DMS114 treated with DMSO at 0.1 percent for 48 hours (cell line): ENCODE measurements around the gene CFAP54.
A peak's percentile ranks its signal among the peaks of the same experiment; 100 is the strongest.

Source experiments
- DNase-seq: peaks from one replicate; lab custom pipeline; 2025; ENCODE audit not compliant: unreplicated experiment; lab: John Stamatoyannopoulos, UW

Gene CFAP54

GRCh38 chr12:96881608-96882007 is 392.2 kb downstream of the CFAP54 start:
- DNase-seq: no peak

DNA sequence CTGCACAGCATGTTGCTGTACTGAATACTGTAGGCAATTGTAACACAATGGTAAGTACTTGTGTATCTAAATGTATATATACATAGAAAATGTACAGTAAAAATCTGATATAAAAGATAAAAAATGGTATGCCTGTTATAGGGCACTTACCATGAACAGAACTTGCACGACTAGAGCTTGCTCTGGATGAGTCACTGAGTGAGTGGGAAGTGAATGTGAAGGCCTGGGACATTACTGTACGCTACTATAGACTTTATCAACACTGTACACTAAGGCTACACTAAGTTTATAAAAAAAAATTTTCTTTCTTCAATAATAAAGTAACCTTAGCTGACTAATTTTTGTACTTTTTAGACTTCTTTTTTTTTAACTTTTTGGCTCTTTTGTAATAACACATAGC is 393.5 kb downstream of the CFAP54 start:
- DNase-seq: no peak

DNA sequence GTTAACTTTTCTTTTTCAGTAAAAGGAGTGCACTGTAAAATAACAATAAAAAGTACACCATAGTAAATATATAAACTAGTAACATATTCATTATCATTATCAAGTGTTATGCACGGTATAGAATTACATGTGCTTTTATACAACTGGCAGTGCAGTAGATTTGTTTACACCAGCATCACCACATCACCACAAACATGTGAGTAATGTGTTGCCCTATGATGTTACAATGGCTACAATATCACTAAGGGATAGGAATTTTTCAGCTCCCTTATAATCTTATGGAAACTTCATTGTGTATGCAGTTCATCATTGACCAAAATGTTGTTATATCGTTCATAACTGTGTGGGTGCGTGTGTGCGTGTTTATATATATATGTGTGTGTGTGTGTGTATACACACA is 394.2 kb downstream of the CFAP54 start:
- no peak for DNase-seq

DNA sequence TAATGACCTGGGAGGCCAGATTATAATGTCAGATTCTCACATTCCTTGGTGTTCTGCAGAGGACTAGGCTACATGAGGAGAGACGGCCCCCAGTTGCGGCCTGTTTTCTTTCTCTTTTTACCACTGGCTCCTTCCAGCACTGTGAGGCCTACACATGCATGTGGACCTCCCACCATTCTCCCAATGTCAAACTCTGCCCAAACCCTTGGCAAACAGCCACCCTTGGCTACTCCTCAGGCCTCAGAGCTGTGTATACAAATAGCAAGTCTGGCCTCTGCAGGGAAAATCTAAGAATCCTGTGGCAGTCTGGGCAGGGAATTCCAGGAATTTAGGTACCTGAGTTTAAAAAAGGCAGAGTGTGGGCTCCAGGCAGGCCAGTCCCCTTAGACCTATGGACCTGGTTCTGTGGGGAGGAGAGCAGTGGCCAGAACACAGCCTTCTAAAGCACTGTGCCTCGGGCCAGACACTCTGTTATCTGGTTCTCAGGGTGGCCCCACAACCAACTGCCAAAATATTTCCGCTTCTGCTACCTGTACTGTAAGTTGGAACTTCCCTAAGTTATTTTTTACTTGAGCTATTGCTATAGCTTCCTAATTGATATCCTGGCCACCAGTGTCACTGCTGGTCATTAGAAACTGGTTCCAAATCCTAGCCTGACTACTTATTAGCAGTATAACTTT is 397.8 kb downstream of the CFAP54 start:
- no peak for DNase-seq

- no peak for DNase-seq
These were observed 400.0 kb downstream of the CFAP54 start for GRCh38 chr12:96889273-96889933.

DNA sequence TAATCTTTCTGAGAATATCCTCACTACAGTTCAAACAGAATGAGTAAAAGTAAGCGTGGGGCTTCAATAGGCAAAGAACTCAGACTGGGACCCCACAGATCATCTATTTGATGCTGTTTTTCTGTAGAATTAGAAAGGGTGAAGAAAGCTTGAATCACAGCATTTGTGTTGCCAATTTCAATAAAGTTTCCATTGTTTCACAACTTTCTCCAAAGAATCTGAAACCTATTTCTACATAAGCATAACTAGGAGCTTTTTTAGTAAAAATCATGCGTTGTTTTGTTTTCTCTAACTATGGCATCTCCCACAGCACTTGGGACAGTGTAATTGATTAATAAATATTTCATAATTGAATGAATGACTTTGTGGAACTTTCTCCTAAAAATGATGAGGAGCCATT is 401.0 kb downstream of the CFAP54 start:
- no peak for DNase-seq

DNA sequence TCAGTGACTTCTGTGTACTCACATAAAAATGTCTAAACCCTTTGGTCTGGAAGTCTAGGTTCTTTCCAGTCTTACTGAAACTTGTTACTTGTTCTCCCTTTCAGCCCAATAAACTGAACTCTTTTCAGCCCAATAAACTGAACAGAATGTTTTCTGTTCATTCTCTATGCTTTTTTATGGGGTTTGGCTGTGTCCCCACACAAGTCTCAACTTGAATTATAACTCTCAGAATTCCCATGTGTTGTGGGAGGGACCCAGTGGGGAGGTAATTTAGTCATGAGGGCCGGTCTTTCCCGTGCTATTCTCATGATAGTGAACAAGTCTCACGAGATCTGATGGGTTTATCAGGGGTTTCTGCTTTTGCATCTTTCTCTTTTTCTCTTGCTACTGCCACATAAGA is 402.7 kb downstream of the CFAP54 start:
- no peak for DNase-seq

DNA sequence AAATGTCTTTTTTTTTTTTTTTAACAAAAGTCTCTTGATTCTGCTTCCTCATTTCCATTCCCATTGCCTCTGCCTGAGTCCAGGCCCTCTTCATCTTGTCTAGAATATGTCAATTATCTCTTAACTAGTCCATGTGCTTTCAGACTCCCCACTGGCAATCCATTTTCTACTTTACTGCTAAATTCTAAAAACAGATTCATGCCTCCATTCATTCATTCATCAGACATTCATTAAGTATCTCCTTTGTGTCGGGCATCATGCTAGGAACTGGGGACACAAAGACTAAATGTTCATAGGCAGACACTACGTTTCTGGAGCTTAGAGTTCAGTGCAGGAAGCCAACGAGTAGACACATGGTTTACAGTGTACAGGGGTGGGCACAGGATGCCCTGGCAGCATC is 408.0 kb downstream of the CFAP54 start:
- no peak for DNase-seq

DNA sequence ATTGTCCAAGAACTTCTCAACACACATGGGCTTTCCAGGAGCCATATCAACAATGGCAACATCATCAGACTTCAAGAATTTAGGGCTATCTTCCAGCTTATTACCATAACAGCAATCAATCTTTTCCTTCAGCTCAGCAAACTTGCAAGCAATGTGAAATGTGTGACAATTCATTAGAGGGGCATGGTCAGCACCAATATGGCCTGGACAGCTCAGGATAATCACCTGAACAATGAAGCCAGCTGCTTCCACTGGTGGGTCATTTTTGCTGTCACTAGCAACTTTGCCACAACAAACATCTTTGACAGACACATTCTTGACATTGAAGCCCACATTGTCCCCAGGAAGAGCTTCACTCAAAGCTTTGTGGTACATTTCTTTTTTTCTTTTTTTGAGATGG is 411.8 kb downstream of the CFAP54 start:
- no peak for DNase-seq

GRCh38 chr12:96902076-96902475 is 412.7 kb downstream of the CFAP54 start:
- DNase-seq: no peak

DNA sequence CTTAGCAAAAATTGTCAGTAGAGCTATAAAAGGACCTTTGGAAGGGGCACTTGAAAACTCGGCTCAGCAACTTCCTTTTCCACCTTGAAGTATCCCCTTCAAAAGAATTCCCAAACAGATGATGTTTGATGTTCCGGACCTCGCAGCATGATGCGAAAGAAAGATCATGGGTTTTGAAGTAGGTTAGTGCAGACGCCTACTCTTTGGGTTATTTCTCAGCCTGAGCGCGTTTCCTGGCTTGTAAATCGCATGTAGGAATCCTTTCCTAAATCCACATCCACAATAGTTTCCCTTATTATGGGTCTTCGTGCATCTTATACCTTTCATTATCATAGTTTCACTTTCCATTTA is 417.1 kb downstream of the CFAP54 start:
- DNase-seq: no peak

- DNase-seq: peak; percentile 50
These were observed 417.7 kb downstream of the CFAP54 start, which contains the start of gene NEDD1 for GRCh38 chr12:96906849-96907670. Gene NEDD1 (plus strand): TSS chr12:96907257. CDS start chr12:96909760, 2,503 bp downstream.

- no peak for DNase-seq
These were observed 418.5 kb downstream of the CFAP54 start for GRCh38 chr12:96907671-96908422.

GRCh38 chr12:96908423-96908675 is 419.0 kb downstream of the CFAP54 start:
- DNase-seq: no peak

DNA sequence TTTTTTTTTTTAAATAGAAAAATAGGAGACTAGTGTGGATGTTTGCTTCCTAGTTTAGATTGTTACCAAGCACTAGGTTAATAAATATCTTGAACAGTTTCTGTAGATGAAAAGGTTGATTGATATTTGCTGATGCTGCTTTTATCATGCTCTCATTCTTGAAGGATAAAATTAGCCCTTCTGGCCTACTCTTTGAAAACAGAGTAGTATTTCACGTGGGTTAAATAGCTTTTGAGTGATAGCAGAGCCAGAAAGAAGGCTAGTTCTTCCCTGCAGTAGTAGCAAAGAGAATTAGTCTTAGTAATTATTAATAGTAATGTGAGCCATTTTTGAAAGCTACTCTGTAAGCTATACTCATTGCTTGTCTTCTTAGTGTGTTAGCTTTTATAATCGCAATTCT is 422.9 kb downstream of the CFAP54 start:
- DNase-seq: no peak

DNA sequence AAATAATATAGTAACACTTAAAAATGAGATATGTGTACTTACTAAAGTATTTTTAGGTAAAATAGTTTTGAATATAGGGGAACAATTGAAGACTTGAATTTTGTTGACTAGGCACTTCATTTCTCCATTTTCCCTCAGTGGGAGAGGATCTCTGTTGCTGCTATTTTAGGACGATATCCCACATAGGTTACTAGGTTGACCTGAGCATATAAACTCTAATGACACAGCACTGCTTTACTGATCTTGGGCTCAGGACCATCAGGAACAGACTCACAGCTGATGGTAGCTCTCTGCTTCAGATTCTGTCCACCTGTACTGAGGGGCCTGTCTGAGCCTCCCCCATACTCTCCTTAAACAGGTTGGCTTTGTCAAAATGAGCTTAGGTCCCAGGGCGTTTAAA is 423.6 kb downstream of the CFAP54 start:
- no peak for DNase-seq

DNA sequence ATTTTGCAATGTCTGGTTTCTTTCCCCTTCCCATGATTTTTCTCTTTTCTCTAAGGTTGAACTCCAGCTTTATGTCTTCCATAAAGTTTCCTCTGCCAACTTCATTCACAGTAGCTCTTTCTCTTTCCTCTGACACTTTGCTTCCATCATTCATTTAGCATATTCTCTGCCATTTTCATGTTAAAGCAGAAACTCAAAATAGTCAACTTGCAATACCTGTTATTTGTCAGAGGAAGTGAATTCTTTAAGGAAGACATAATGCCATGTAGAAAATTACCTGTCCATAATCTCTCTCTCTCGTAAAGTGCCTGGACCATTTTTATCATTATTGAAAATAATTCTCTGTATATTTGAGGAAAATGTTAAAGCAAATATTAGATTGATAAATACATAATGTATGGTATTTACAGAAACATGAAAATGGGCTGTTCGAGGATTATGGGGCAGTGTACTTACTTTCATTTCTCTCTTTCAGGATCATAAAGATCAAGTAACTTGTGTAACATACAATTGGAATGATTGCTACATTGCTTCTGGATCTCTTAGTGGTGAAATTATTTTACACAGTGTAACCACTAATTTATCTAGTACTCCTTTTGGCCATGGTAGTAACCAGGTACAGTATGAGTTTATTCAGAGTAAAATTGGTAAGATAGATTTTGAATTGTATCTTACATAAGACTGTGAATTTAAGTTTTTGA is 430.3 kb downstream of the CFAP54 start:
- DNase-seq: no peak
